ENCODE results near the gene MID1IP1.
A peak's percentile ranks its signal among the peaks of the same experiment; 100 is the strongest.

Gene MID1IP1

GRCh38 chrX:38800981-38801845, at the start of gene MID1IP1:
Gene MID1IP1 (plus strand): TSS chrX:38801459. CDS start chrX:38804947, 3,488 bp downstream.
- peak; percentile 96 for DNase-seq

GRCh38 chrX:38754102-38754790, 47.0 kb upstream of the MID1IP1 start:
- peak; percentile 68 for DNase-seq

GRCh38 chrX:38754818-38755718, 46.2 kb upstream of the MID1IP1 start:
- no peak for DNase-seq

- DNase-seq, result no peak
Observed at GRCh38 chrX:38760883-38761282, 40.4 kb upstream of the MID1IP1 start.

- DNase-seq, result peak; percentile 50
Observed at GRCh38 chrX:38768079-38768478, 33.2 kb upstream of the MID1IP1 start.

GRCh38 chrX:38770152-38770551, 31.1 kb upstream of the MID1IP1 start:
- no peak for DNase-seq

- no peak for DNase-seq
Observed at GRCh38 chrX:38774249-38774648, 27.0 kb upstream of the MID1IP1 start.

GRCh38 chrX:38796946-38797345, 4.3 kb upstream of the MID1IP1 start:
- DNase-seq, result no peak

GRCh38 chrX:38798956-38799355, 2.3 kb upstream of the MID1IP1 start:
- no peak for DNase-seq

- peak; percentile 65 for DNase-seq
Observed at GRCh38 chrX:38799995-38800580, 1.2 kb upstream of the MID1IP1 start.

- DNase-seq, result peak; percentile 52
Observed at GRCh38 chrX:38803243-38803587, 2.0 kb downstream of the MID1IP1 start.

- peak; percentile 94 for DNase-seq
Observed at GRCh38 chrX:38803588-38804431, 2.6 kb downstream of the MID1IP1 start.

- no peak for DNase-seq
Observed at GRCh38 chrX:38804432-38804681, 3.1 kb downstream of the MID1IP1 start.

GRCh38 chrX:38804682-38805431, 3.6 kb downstream of the MID1IP1 start:
- DNase-seq, result peak; percentile 41

GRCh38 chrX:38805432-38806389, 4.5 kb downstream of the MID1IP1 start:
- peak; percentile 89 for DNase-seq

- DNase-seq, result peak; percentile 87
Observed at GRCh38 chrX:38806875-38807621, 5.8 kb downstream of the MID1IP1 start.

GRCh38 chrX:38807873-38808272, 6.6 kb downstream of the MID1IP1 start:
- no peak for DNase-seq

GRCh38 chrX:38811515-38812243, 10.4 kb downstream of the MID1IP1 start:
- no peak for DNase-seq

- DNase-seq, result no peak
Observed at GRCh38 chrX:38816155-38816554, 14.9 kb downstream of the MID1IP1 start.

Data from hematopoietic multipotent progenitor cell treated with erythropoietin and hydrocortisone succinate and interleukin-3 and kit ligand, for 4 days (in vitro differentiated cells).